CD4-positive, alpha-beta T cell treated with Interleukin-17A for 4 hours (primary cell): Measurements from ENCODE around the gene MED1.
"Not testable (repeated sequence)": the region's sequence is repeated elsewhere in the genome, so short reads cannot be mapped to it uniquely, and the experiment has no call there.

Source experiments
- DNase-seq: peaks from one replicate; pipeline ENCODE4 v3.0.0-alpha.2; 2020; ENCODE audit warnings: mixed read lengths

The MED1 gene, protein sequence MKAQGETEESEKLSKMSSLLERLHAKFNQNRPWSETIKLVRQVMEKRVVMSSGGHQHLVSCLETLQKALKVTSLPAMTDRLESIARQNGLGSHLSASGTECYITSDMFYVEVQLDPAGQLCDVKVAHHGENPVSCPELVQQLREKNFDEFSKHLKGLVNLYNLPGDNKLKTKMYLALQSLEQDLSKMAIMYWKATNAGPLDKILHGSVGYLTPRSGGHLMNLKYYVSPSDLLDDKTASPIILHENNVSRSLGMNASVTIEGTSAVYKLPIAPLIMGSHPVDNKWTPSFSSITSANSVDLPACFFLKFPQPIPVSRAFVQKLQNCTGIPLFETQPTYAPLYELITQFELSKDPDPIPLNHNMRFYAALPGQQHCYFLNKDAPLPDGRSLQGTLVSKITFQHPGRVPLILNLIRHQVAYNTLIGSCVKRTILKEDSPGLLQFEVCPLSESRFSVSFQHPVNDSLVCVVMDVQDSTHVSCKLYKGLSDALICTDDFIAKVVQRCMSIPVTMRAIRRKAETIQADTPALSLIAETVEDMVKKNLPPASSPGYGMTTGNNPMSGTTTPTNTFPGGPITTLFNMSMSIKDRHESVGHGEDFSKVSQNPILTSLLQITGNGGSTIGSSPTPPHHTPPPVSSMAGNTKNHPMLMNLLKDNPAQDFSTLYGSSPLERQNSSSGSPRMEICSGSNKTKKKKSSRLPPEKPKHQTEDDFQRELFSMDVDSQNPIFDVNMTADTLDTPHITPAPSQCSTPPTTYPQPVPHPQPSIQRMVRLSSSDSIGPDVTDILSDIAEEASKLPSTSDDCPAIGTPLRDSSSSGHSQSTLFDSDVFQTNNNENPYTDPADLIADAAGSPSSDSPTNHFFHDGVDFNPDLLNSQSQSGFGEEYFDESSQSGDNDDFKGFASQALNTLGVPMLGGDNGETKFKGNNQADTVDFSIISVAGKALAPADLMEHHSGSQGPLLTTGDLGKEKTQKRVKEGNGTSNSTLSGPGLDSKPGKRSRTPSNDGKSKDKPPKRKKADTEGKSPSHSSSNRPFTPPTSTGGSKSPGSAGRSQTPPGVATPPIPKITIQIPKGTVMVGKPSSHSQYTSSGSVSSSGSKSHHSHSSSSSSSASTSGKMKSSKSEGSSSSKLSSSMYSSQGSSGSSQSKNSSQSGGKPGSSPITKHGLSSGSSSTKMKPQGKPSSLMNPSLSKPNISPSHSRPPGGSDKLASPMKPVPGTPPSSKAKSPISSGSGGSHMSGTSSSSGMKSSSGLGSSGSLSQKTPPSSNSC (N-terminal part only)

DNA sequence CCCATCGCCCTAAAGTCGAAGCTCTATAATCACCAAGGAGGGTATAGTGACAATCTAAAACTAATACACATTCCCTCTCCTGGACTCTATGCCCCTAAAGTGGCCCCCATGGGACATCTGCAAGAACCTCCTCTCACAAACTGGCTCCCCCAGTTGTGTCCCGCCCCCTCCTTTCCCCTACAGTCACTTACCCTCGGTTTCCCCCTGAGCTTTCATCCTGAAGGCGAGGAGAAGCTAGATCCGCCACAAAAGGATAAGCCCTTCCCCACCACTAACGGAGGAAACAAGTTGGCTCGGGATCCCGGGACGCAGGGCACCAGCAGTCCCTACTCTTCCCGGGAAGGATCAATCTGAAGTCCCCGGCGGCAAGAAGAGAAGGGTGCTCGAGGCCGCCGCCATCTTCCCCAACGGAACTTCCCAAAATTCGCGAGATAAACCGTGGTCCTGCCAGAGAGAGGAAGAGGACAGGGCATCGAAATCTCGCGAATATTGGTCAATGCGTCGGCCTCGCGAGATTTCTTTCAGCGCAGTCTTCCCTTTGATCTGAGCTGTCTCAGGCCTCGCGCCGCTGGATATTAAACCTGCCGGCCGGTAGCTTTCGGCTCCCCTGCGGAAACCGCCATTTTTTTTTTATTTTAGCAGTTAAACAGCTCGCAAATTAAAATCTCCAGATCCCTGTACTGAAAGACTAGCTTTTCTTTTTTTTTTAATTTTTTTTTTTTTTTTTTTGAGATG, at the start of gene MED1:
MED1 (minus strand) TSS at position 417 of the 735 bp plus-strand sequence; CDS start at position 216, 201 bp downstream.
- peak; percentile 89 for DNase-seq

DNA sequence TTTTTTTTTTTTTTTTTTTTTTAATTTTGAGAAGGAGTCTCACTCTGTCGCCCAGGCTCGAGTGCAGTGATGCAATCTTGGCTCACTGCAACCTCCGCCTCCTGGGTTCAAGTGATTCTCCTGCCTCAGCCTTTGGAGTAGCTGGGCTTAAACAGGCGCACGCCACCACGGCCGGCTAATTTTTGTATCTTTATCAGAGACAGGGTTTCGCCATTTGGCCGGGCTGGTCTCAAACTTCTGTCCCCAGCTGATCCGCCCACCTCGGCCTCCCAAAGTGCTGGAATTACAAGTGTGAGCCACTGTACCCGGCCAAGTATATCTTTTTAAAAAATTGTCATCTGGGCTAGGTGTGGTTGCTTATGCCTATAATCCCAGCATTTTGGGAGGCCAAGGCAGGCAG, 45.9 kb upstream of the MED1 start:
- not testable (repeated sequence) for DNase-seq

DNA sequence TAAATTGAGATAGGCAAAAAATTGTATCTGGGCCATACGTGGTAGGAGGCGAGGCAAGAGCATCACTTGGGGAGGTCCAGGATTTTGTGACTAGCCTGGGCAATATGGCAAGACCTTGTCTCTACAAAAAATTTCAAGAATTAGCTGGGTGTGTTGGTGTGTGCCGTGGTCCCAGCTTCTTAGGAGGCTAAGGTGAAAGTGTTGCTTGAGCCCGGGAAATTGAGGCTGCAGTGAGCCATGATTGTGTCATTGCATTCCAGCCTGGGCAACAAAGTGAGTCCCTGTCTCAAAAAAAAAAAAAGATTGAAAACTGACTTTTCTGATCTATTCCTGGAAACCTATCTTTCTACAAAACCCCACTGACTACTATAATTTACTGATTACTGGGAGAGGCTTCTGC, 36.9 kb upstream of the MED1 start:
- no peak for DNase-seq

DNA sequence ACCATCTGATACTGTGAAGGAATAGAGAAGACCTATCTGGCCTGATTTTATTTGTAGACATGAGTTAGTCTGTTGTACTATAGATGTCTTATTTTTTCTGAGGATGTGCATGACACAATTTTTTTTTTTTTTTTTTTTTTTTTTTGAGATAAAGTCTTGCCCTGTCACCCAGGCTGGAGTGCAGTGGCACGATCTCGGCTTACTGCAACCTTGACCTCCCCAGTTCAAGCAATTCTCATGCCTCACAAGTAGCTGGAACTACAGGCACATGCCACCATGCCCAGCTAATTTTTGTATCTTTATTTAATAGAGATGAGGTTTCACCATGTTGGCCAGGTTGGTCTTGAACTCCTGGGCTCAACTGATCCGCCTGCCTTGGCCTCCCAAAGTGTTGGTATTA, 36.4 kb upstream of the MED1 start:
- not testable (repeated sequence) for DNase-seq

DNA sequence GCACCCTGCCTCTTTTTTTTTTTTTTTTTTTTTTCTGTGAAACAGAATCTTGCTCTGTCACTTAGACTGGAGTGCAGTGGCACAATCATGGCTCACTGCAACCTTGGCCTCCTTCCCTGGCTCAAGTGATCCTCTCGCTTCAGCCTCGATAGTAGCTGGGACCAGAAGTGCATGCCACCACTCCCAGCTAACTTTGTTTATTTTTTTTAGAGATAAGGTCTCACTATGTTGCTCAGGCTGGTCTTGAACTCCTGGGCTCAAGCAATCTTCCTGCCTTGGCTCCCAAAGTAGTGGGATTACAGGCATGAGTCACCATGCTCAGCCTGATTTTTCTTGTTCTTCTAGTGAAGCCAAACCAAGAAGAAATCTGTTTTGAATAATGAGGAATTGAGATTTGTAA, 35.2 kb upstream of the MED1 start:
- DNase-seq: no peak

DNA sequence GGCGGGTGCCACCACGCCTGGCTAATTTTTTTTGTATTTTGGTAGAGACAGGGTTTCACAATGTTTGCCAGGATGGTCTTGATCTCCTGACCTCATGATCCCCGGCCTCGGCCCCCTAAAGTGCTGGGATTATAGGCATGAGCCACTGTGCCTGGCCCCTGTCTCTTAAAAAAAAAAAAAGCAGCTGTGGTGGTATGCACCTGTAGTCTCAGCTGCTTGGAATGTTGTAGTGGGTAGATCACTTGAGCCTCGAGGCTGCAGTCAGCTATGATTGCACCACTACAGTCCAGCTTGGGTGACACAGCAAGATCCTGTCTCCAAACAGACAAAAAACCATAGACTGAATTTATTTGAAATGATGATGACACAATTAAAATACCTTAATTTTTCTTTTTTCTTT, 34.5 kb upstream of the MED1 start:
- no peak for DNase-seq

DNA sequence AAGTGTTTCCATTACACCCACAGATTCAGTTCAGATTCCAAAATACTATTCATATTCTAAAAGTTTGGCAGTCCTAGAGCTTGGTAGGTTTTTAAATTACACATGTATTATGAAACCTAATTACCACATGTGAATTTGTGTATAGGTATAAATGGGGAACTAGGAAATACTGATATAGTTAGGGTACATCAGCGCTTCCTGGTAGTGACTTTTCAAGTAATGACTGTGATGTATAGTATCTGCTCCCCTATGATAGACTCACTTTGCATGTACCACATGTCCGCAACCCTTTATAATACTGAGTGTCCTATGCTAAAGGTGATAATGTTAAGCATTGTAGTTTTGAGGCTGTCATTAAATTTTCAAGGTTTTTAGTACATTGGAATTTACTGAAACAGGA, 33.1 kb upstream of the MED1 start:
- DNase-seq: no peak

DNA sequence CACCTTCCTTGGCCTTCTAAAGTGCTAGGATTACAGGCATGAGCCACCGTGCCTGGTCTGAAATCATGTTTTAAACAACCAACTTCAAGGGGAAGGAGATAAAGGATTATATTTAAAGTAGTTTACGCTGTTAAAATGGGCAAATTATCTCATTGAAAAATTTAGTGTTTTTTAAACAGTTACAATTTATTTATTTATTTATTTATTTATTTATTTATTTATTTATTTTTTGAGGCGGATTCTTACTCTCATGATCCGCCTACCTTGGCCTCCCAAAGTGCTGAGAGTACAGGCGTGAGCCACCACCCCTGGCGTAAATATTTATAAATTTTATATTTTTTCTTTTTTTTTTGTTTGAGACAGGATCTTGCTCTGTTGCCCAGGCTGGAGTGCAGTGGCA, 32.4 kb upstream of the MED1 start:
- no peak for DNase-seq

DNA sequence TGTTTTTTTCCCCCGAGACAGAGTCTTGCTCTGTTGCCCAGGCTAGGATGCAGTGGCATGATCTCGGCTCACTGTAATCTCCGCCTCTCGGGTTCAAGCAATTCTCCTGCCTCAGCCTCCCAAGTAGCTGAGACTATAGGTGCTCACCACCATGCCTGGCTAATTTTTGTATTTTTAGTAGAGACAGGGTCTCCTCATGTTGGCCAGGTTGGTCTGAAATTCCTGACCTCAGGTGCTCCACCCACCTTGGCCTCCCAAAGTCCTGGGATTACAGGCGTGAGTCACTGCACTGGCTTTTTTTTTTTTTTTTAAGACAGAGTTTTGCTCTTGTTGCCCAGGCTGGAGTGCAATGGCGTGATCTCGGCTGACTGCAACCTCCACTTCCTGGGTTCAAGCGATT, 28.6 kb upstream of the MED1 start:
- not testable (repeated sequence) for DNase-seq

DNA sequence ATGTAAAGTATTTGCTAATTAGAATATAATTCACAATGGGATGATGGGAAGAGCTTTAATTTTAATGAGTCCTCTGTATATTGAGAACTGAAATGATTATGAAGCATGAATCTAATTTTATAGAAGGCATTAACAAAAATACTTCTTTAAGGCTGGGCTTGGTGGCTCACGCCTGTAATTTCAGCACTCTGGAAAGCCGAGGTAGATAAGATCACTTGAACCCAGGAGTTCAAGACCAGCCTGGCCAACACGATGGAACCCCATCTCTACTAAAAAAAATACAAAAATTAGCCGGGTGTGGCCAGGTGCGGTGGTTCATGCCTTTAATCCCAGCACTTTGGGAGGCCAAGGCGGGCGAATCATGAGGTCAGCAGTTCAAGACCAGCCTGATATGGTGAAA, 22.2 kb upstream of the MED1 start:
- no peak for DNase-seq

DNA sequence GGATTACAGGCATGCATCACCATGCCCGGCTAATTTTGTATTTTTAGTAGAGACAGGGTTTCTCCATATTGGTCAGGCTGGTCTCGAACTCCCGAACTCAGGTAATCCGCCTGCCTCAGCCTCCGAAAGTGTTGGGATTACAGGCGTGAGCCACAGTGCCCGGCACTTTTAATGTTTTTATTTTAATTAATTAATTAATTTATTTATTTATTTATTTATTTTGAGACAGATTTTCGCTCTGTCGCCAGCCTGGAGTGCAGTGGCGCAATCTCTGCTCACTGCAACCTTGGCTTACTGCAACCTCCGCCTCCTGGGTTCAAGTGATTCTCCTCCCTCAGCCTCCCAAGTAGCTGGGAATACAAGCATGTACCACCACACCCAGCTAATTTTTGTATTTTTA, 17.5 kb upstream of the MED1 start:
- not testable (repeated sequence) for DNase-seq

DNA sequence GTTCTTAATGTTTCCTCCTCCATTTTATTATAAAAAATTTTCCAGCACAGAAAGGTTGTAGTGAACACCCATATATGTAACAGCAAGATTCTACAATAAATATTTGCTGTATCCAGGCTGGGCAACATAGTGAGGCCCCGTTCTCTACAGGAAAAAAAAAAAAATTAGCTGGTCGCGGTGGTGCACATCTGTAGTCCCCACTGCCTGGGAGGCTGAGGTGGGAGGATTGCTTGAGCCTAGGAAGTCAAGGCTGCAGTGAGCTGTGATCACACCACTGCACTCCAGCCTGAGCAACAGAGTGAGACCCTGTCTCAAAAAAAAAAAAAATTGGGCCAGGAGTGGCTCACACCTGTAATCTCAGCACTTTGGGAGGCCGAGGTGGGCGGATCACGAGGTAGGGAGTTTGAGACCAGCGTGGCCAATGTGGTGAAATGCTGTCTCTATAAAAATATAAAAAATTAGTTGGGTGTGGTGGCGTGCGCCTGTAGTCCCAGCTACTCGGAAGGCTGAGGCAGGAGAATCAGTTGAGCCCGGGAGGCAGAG, 13.6 kb upstream of the MED1 start:
- not testable (repeated sequence) for DNase-seq

DNA sequence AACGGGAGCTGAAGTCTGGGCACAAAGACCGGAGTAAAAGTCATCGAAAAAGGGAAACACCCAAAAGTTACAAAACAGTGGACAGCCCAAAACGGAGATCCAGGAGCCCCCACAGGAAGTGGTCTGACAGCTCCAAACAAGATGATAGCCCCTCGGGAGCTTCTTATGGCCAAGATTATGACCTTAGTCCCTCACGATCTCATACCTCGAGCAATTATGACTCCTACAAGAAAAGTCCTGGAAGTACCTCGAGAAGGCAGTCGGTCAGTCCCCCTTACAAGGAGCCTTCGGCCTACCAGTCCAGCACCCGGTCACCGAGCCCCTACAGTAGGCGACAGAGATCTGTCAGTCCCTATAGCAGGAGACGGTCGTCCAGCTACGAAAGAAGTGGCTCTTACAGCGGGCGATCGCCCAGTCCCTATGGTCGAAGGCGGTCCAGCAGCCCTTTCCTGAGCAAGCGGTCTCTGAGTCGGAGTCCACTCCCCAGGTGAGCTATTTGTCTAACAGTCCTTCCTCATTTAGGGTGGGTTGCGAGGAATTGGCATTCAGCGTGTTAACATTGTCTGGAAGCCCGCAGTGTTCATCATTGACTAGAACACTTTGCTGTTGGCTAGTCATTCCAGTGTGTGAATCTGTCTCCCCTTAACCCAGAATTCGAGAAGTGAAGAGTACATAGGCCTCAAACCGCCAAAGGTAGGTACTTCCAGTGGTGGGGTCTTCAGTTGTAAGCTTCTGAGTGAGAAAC, 11.7 kb upstream of the MED1 start:
- DNase-seq: no peak

DNA sequence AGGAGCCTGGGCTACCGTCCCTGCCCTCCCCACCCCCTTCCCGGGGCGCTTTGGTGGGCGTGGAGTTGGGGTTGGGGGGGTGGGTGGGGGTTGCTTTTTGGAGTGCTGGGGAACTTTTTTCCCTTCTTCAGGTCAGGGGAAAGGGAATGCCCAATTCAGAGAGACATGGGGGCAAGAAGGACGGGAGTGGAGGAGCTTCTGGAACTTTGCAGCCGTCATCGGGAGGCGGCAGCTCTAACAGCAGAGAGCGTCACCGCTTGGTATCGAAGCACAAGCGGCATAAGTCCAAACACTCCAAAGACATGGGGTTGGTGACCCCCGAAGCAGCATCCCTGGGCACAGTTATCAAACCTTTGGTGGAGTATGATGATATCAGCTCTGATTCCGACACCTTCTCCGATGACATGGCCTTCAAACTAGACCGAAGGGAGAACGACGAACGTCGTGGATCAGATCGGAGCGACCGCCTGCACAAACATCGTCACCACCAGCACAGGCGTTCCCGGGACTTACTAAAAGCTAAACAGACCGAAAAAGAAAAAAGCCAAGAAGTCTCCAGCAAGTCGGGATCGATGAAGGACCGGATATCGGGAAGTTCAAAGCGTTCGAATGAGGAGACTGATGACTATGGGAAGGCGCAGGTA, 11.0 kb upstream of the MED1 start:
- no peak for DNase-seq

DNA sequence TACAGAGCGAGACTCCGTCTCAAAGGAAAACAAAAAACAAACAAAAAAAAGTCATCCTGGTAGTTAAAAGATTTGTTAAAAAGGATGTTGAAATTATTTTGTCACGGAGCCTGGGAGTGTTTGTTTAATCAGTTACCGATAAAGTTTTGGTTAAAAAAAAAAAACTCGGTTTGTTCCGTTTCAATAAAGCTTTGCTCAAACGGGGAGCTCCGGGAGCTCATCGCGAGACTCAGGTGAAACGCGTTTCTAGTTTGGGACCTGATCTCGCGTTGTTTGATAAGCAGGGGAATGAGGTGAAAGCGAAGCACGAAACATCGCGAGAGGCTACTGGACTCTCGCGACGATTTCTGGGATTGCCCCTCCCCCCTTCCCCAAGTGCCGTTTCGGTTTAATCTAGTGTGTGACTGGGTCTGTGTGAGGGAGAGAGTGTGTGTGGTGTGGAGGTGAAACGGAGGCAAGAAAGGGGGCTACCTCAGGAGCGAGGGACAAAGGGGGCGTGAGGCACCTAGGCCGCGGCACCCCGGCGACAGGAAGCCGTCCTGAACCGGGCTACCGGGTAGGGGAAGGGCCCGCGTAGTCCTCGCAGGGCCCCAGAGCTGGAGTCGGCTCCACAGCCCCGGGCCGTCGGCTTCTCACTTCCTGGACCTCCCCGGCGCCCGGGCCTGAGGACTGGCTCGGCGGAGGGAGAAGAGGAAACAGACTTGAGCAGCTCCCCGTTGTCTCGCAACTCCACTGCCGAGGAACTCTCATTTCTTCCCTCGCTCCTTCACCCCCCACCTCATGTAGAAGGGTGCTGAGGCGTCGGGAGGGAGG, 10.3 kb upstream of the MED1 start, which contains the start of gene CDK12:
CDK12 (plus strand) TSS at position 374 of the 813 bp plus-strand sequence. CDS start 586 bp downstream, outside the sequence.
- peak; percentile 95 for DNase-seq

DNA sequence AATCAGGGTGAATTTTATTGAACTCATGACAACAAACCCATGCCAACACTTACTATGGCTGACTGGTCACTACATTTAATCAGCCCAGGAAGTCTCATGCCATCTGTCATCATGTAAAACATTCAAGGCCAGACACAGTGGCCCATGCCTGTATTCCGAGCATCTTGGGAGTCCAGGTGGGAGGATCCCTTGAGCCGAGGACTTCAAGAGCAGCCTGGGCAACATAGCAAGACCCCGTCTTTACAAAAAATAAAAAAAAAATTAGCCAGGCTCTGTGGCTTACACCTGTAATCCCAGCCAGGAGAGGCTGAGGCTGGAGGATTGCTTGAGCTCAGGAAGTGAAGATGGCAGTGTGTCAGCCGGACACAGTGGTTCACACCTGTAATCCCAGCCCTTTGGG, 4.9 kb upstream of the MED1 start:
- DNase-seq: no peak

DNA sequence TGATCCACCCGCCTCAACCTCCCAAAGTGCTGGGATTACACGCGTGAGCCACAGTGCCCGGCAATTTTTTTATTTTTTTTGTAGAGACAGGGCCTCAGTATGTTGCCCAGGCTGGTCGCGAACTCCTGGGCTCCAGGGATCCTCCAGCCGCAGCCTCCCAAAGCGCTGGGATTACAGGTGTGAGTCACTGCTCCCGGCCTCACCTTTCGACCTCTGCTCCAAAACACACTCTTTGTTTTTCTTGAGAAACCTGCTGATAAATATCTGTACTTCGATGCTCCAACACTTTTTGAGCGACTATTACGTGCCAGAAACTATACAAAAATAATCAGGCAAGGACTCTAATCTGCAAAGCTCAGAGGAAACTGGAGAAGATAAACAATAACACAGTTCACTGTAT, 1.0 kb downstream of the MED1 start:
- DNase-seq: no peak

DNA sequence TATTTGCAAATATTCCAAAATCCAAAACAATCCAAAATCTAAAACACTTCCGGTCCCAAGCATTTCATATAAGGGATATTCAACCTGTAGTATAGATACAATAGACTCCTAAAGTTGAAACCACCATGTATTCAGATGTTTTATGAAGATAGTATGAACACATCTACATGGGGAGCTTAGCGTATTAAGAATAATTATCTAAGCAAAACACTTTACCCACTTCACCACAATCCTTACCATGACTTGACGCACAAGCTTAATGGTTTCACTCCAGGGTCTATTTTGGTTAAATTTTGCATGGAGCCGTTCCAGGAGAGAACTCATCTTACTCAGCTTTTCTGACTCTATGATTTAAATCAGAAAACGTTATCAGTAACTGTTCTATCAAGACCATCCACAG, 3.5 kb downstream of the MED1 start:
- DNase-seq: no peak

DNA sequence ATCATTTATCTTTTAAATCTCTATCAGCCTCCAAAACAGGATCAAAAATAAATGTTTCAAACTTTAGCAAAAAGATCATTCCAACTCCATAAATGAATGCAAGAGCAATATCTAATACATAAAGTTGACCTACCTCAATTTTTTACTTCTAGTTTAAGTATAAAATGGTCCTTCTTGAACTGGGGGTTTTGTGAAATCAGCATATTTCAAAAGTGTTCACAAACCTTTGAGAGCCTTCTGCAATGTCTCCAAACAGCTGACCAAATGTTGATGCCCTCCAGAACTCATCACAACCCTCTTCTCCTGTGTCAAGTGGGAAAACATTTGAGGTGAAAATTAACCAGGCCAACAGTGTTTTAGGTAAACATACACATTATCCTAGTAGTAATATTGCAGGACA, 7.7 kb downstream of the MED1 start:
- DNase-seq: no peak

DNA sequence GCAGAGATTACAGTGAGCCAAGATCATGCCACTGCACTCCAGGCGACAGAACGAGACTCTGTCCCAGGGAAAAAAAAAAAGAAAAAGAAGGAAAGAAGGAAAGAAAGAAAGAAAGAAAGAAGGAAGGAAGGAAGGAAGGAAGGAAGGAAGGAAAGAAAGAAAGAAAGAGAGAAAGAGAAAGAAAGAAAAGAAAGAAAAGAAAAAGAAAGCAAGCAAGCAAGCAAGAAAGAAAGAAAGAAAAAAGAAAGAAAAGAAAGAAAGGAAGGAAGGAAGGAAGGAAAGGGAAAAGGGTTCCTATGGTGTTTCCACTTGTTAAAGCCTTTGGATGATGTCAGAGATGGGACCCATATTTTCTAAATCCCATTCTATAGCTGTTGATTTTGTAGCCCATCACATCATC, 11.2 kb downstream of the MED1 start:
- DNase-seq: not testable (repeated sequence)
